Midbrain (tissue), 1 donor: ENCODE data around the gene LYPLAL1.
"Not testable (repeated sequence)": the region's sequence is repeated elsewhere in the genome, so short reads cannot be mapped to it uniquely, and the experiment has no call there.

Source experiments
- DNase-seq: peaks from one replicate; lab custom pipeline; 2025; lab: John Stamatoyannopoulos, UW

LYPLAL1 gene

GRCh38 chr1:219163401-219163954, 10.2 kb upstream of the LYPLAL1 start:
- no peak for DNase-seq

- DNase-seq, result no peak
These were observed 2.3 kb upstream of the LYPLAL1 start for GRCh38 chr1:219171192-219171935.

GRCh38 chr1:219172821-219173220, 857 bp upstream of the LYPLAL1 start:
- no peak for DNase-seq

GRCh38 chr1:219173434-219173757, 282 bp upstream of the LYPLAL1 start:
- DNase-seq, result no peak

- no peak for DNase-seq
These were observed 958 bp downstream of the LYPLAL1 start for GRCh38 chr1:219174460-219175211.

GRCh38 chr1:219175212-219175564, 1.5 kb downstream of the LYPLAL1 start:
- no peak for DNase-seq

GRCh38 chr1:219176168-219176567, 2.5 kb downstream of the LYPLAL1 start:
- DNase-seq, result no peak

- DNase-seq, result no peak
These were observed 3.7 kb downstream of the LYPLAL1 start for GRCh38 chr1:219177363-219177762.

- no peak for DNase-seq
These were observed 4.3 kb downstream of the LYPLAL1 start for GRCh38 chr1:219177940-219178339.

GRCh38 chr1:219179293-219179692, 5.6 kb downstream of the LYPLAL1 start:
- no peak for DNase-seq

- DNase-seq, result no peak
These were observed 10.7 kb downstream of the LYPLAL1 start for GRCh38 chr1:219184337-219184736.

- DNase-seq, result no peak
These were observed 11.9 kb downstream of the LYPLAL1 start for GRCh38 chr1:219185486-219186117.

- no peak for DNase-seq
These were observed 14.7 kb downstream of the LYPLAL1 start for GRCh38 chr1:219188331-219188803.

- no peak for DNase-seq
These were observed 15.5 kb downstream of the LYPLAL1 start for GRCh38 chr1:219189021-219189824.

GRCh38 chr1:219189952-219190351, 16.3 kb downstream of the LYPLAL1 start:
- no peak for DNase-seq

GRCh38 chr1:219190605-219191004, 16.9 kb downstream of the LYPLAL1 start:
- no peak for DNase-seq

GRCh38 chr1:219195833-219196232, 22.2 kb downstream of the LYPLAL1 start:
- not testable (repeated sequence) for DNase-seq

GRCh38 chr1:219201656-219202055, 28.0 kb downstream of the LYPLAL1 start:
- no peak for DNase-seq

- no peak for DNase-seq
These were observed 28.9 kb downstream of the LYPLAL1 start for GRCh38 chr1:219202567-219202966.

- DNase-seq, result no peak
These were observed 32.7 kb downstream of the LYPLAL1 start for GRCh38 chr1:219206350-219206749.

- no peak for DNase-seq
These were observed 35.9 kb downstream of the LYPLAL1 start for GRCh38 chr1:219209578-219209977.

GRCh38 chr1:219210067-219210466, 36.4 kb downstream of the LYPLAL1 start:
- no peak for DNase-seq
